Vagina (tissue), 2 donors: ENCODE data around the gene GREM1.

Experiments
- CTCF ChIP-seq, 3 experiments: fragments of 450-650 bp in 2 of 3; fragments of 200-600 bp in 1 of 3; sonication (generic) in 1 of 3; IDR thresholded peaks; one replicate each; pipeline ENCODE4 v1.5.1; 2017 to 2019; ENCODE audit warnings: antibody characterized with exemption in 3 of 3, mild to moderate bottlenecking in 2 of 3, moderate library complexity in 2 of 3
- POLR2A ChIP-seq, 2 donors: fragments of 450-650 bp; IDR thresholded peaks; one replicate each; pipeline ENCODE4 v1.6.1; 2017; ENCODE audit warnings: antibody characterized with exemption in 2 of 2, mild to moderate bottlenecking in 2 of 2, moderate library complexity in 2 of 2
- POLR2AphosphoS5 ChIP-seq, 2 donors: sonication (generic); formaldehyde crosslinking; IDR thresholded peaks; one replicate each; pipeline ENCODE4 v1.9.0; 2017; ENCODE audit warnings: antibody characterized with exemption in 2 of 2, mild to moderate bottlenecking in 2 of 2, low read depth in 1 of 2; ENCODE audit not compliant: insufficient read depth in 1 of 2

GRCh38 chr15:32787949-32788348 is 70.1 kb downstream of the GREM1 start:
- TF ChIP-seq CTCF (IDR thresholded peaks at IDR 0.05): no peak
- no peak for TF ChIP-seq POLR2AphosphoS5 (IDR thresholded peaks at IDR 0.05; ENCODE audit: insufficient read depth in 1 of 2, low read depth in 1 of 2)
- no peak for TF ChIP-seq POLR2A (IDR thresholded peaks at IDR 0.05)
